HG03025 (cell line): ENCODE data around the gene TOX3.

Experiments used
- ATAC-seq: cut with Tn5 transposase; IDR thresholded peaks from one replicate; pipeline ENCODE4 v1.9.1; 2021; ENCODE audit warnings: mild to moderate bottlenecking, moderate library complexity; ENCODE audit not compliant: unreplicated experiment, low FRiP score

TOX3 gene

GRCh38 chr16:52408191-52408845 is 138.6 kb downstream of the TOX3 start:
- no peak for ATAC-seq

- no peak for ATAC-seq
Measured at GRCh38 chr16:52407778-52408177, 139.2 kb downstream of the TOX3 start.

- no peak for ATAC-seq
Measured at GRCh38 chr16:52405441-52405840, 141.5 kb downstream of the TOX3 start.

- ATAC-seq: no peak
Measured at GRCh38 chr16:52404546-52404945, 142.4 kb downstream of the TOX3 start.

- ATAC-seq: no peak
Measured at GRCh38 chr16:52399116-52399515, 147.8 kb downstream of the TOX3 start.

- no peak for ATAC-seq
Measured at GRCh38 chr16:52398491-52398960, 148.4 kb downstream of the TOX3 start.

GRCh38 chr16:52398021-52398420 is 148.9 kb downstream of the TOX3 start:
- no peak for ATAC-seq

GRCh38 chr16:52393448-52393847 is 153.5 kb downstream of the TOX3 start:
- no peak for ATAC-seq

GRCh38 chr16:52389045-52389444 is 157.9 kb downstream of the TOX3 start:
- ATAC-seq: no peak
